HepG2 (cell line): ENCODE data around the gene FTSJ1. TPM values are rescaled to one million over a fixed set of nuclear protein-coding genes. Genes with fewer than 3 reads are reported as not detected.

Source experiments
- CCDC6 ChIP-seq: sonication (generic); formaldehyde crosslinking; IDR thresholded peaks from 2 replicates; pipeline ENCODE4 v1.8.1; 2022; ENCODE audit warnings: mild to moderate bottlenecking, missing genetic modification reagents, moderate library complexity
- FOXM1 ChIP-seq: sonication (generic); formaldehyde crosslinking; IDR thresholded peaks from 2 replicates; pipeline ENCODE4 v1.5.0; 2020; ENCODE audit warnings: missing genetic modification reagents
- HBP1 ChIP-seq: IDR thresholded peaks from 2 replicates; pipeline ENCODE4 v1.6.1; 2016; ENCODE audit warnings: low read depth, control low read depth
- HNRNPK ChIP-seq: fragments of 200-400 bp; formaldehyde crosslinking; IDR thresholded peaks from 2 replicates; pipeline ENCODE4 v1.6.1; 2018; ENCODE audit warnings: low read length, low read depth, moderate library complexity, mild to moderate bottlenecking; ENCODE audit not compliant: poor library complexity, severe bottlenecking
- JDP2 ChIP-seq: sonication (generic); formaldehyde crosslinking; IDR thresholded peaks from 2 replicates; pipeline ENCODE4 v1.8.1; 2022; ENCODE audit warnings: missing genetic modification reagents, borderline replicate concordance
- PBX2 ChIP-seq: IDR thresholded peaks from 2 replicates; pipeline ENCODE4 v1.6.1; 2016; ENCODE audit warnings: control low read depth
- ZMYM3 ChIP-seq: sonication (generic); formaldehyde crosslinking; IDR thresholded peaks from 2 replicates; pipeline ENCODE4 v1.5.1; 2020; ENCODE audit warnings: mild to moderate bottlenecking, missing genetic modification reagents
- ZNF879 ChIP-seq: sonication (generic); formaldehyde crosslinking; IDR thresholded peaks from 2 replicates; pipeline ENCODE4 v1.8.1; 2023; ENCODE audit warnings: missing genetic modification reagents
- polyA plus RNA-seq, 8 experiments: library from polyadenylated mRNA; depleted of rRNA in 3 of 8; stranded (reverse) in 7 of 8; unstranded in 1 of 8; fragments of >200 nt; fragmentation: Illumina TruSeq in 4 of 8; extraction: Trizol in 4 of 8; gene quantifications; 2 replicates each; pipeline versions ENCODE4 v1.2.1 to v1.2.3, GENCODE V29; 2011 to 2016; ENCODE audit warnings: low read depth in 4 of 8, missing spikeins in 1 of 8, mixed read lengths in 1 of 8; ENCODE audit not compliant: insufficient read depth in 1 of 8
- total RNA-seq, 5 experiments: library from RNA; depleted of rRNA; stranded (reverse); fragments of >200 nt; fragmentation: Illumina TruSeq; extraction: Trizol; gene quantifications; 2 replicates each; pipeline ENCODE4 v1.2.3, GENCODE V29; 2016; ENCODE audit warnings: low read depth in 1 of 5
- TF ChIP-seq, protein P1 (sequence below): sonication (generic); formaldehyde crosslinking; IDR thresholded peaks from 2 replicates; pipeline ENCODE4 v1.4.0; 2020; ENCODE audit warnings: missing genetic modification reagents
- TF ChIP-seq, protein P2 (sequence below): sonication (generic); formaldehyde crosslinking; IDR thresholded peaks from 2 replicates; pipeline ENCODE4 v1.5.0; 2020; ENCODE audit warnings: mild to moderate bottlenecking, missing genetic modification reagents, borderline replicate concordance
- TF ChIP-seq, protein P3 (sequence below): sonication (generic); formaldehyde crosslinking; IDR thresholded peaks from 2 replicates; pipeline ENCODE4 v1.5.0; 2020; ENCODE audit warnings: missing genetic modification reagents
- TF ChIP-seq, protein P4 (sequence below): sonication (generic); formaldehyde crosslinking; IDR thresholded peaks from 2 replicates; pipeline ENCODE4 v1.5.1; 2020; ENCODE audit warnings: mild to moderate bottlenecking, moderate library complexity, missing genetic modification reagents

FTSJ1 gene
- total and polyA plus RNA-seq, 2 of the 13 experiments (the other 11 are each of a cell fraction or from before 2014, with no cell fraction given) = 30.3 to 37.9 TPM

GRCh38 chrX:48480583-48480982 is 4.6 kb downstream of the FTSJ1 start (continued):
- TF ChIP-seq, protein P1, sequence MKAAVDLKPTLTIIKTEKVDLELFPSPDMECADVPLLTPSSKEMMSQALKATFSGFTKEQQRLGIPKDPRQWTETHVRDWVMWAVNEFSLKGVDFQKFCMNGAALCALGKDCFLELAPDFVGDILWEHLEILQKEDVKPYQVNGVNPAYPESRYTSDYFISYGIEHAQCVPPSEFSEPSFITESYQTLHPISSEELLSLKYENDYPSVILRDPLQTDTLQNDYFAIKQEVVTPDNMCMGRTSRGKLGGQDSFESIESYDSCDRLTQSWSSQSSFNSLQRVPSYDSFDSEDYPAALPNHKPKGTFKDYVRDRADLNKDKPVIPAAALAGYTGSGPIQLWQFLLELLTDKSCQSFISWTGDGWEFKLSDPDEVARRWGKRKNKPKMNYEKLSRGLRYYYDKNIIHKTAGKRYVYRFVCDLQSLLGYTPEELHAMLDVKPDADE (CRISPR knock-in tag) = no peak
- TF ChIP-seq FOXM1 (no peak), CCDC6 (CRISPR knock-in tag) (no peak), ZMYM3 (CRISPR knock-in tag) (no peak), JDP2 (no peak), HBP1 (CRISPR knock-in tag) (no peak), ZNF879 (CRISPR knock-in tag) (no peak), PBX2 (no peak), HNRNPK (no peak)
- TF ChIP-seq, protein P2, sequence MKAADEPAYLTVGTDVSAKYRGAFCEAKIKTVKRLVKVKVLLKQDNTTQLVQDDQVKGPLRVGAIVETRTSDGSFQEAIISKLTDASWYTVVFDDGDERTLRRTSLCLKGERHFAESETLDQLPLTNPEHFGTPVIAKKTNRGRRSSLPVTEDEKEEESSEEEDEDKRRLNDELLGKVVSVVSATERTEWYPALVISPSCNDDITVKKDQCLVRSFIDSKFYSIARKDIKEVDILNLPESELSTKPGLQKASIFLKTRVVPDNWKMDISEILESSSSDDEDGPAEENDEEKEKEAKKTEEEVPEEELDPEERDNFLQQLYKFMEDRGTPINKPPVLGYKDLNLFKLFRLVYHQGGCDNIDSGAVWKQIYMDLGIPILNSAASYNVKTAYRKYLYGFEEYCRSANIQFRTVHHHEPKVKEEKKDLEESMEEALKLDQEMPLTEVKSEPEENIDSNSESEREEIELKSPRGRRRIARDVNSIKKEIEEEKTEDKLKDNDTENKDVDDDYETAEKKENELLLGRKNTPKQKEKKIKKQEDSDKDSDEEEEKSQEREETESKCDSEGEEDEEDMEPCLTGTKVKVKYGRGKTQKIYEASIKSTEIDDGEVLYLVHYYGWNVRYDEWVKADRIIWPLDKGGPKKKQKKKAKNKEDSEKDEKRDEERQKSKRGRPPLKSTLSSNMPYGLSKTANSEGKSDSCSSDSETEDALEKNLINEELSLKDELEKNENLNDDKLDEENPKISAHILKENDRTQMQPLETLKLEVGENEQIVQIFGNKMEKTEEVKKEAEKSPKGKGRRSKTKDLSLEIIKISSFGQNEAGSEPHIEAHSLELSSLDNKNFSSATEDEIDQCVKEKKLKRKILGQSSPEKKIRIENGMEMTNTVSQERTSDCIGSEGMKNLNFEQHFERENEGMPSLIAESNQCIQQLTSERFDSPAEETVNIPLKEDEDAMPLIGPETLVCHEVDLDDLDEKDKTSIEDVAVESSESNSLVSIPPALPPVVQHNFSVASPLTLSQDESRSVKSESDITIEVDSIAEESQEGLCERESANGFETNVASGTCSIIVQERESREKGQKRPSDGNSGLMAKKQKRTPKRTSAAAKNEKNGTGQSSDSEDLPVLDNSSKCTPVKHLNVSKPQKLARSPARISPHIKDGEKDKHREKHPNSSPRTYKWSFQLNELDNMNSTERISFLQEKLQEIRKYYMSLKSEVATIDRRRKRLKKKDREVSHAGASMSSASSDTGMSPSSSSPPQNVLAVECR (CRISPR knock-in tag) = no peak
- TF ChIP-seq, protein P3, sequence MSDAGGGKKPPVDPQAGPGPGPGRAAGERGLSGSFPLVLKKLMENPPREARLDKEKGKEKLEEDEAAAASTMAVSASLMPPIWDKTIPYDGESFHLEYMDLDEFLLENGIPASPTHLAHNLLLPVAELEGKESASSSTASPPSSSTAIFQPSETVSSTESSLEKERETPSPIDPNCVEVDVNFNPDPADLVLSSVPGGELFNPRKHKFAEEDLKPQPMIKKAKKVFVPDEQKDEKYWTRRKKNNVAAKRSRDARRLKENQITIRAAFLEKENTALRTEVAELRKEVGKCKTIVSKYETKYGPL (CRISPR knock-in tag) = no peak
- TF ChIP-seq, protein P4, sequence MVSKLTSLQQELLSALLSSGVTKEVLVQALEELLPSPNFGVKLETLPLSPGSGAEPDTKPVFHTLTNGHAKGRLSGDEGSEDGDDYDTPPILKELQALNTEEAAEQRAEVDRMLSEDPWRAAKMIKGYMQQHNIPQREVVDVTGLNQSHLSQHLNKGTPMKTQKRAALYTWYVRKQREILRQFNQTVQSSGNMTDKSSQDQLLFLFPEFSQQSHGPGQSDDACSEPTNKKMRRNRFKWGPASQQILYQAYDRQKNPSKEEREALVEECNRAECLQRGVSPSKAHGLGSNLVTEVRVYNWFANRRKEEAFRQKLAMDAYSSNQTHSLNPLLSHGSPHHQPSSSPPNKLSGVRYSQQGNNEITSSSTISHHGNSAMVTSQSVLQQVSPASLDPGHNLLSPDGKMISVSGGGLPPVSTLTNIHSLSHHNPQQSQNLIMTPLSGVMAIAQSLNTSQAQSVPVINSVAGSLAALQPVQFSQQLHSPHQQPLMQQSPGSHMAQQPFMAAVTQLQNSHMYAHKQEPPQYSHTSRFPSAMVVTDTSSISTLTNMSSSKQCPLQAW = no peak
